Keratinocyte (primary cell): ENCODE results near the gene GLT1D1. TPM values are rescaled to one million over a fixed set of nuclear protein-coding genes. Genes with fewer than 3 reads are reported as not detected.

ENCODE experiments used
- DNase-seq: peaks from one replicate; pipeline ENCODE4 v3.0.0-alpha.2; 2011; ENCODE audit warnings: low read depth, missing footprints, low spot score
- FAIRE-seq: peaks from 2 replicates; lab custom pipeline; 2011; peaks lifted over from hg19 to GRCh38; lab: Jason Lieb, UNC
- H2AFZ ChIP-seq: 2 replicates; pipeline ENCODE4 v1.6.0; 2012; ENCODE audit warnings: low read length, control low read depth, inconsistent platforms; ENCODE audit not compliant: control insufficient read depth
- H3K27ac ChIP-seq: 2 replicates; pipeline ENCODE4 v1.5.1; 2011; ENCODE audit warnings: low read length; ENCODE audit not compliant: control insufficient read depth, insufficient read depth
- H3K27me3 ChIP-seq: 3 replicates; pipeline ENCODE4 v1.6.0; 2011; ENCODE audit warnings: low read length; ENCODE audit not compliant: control insufficient read depth, insufficient read depth; ENCODE audit errors: extremely low read depth
- H3K36me3 ChIP-seq, 2 experiments: 2 replicates in 1 of 2; 3 replicates in 1 of 2; pipeline ENCODE4 v1.5.1; 2011; ENCODE audit warnings: low read length in 2 of 2, mild to moderate bottlenecking in 1 of 2; ENCODE audit not compliant: control insufficient read depth in 2 of 2, insufficient read depth in 2 of 2; ENCODE audit errors: extremely low read depth in 1 of 2
- H3K4me1 ChIP-seq: 3 replicates; pipeline ENCODE4 v1.5.1; 2011; ENCODE audit warnings: low read length; ENCODE audit not compliant: control insufficient read depth, insufficient read depth; ENCODE audit errors: extremely low read depth
- H3K4me2 ChIP-seq: 3 replicates; pipeline ENCODE4 v1.6.0; 2011; ENCODE audit warnings: low read depth, low read length; ENCODE audit not compliant: control insufficient read depth, insufficient read depth; ENCODE audit errors: extremely low read depth
- H3K4me3 ChIP-seq, 3 experiments: fragments of 200-600 bp in 1 of 3; sonication (generic) in 1 of 3; 2 replicates in 2 of 3; 3 replicates in 1 of 3; pipeline ENCODE4 v1.5.1; 2011 to 2016; ENCODE audit warnings: low read length in 3 of 3, mild to moderate bottlenecking in 3 of 3, control low read depth in 2 of 3, inconsistent platforms in 1 of 3, low read depth in 1 of 3, mixed read lengths in 1 of 3, mixed run types in 1 of 3, moderate library complexity in 1 of 3; ENCODE audit not compliant: control insufficient read depth in 2 of 3, insufficient read depth in 2 of 3; ENCODE audit errors: extremely low read depth in 1 of 3
- H3K79me2 ChIP-seq: 2 replicates; pipeline ENCODE4 v1.6.0; 2012; ENCODE audit warnings: low read length; ENCODE audit not compliant: control insufficient read depth, insufficient read depth
- H3K9ac ChIP-seq: 3 replicates; pipeline ENCODE4 v1.6.0; 2011; ENCODE audit warnings: low read length; ENCODE audit not compliant: control insufficient read depth, insufficient read depth; ENCODE audit errors: extremely low read depth
- H3K9me1 ChIP-seq: 3 replicates; pipeline ENCODE4 v1.6.0; 2011; ENCODE audit warnings: low read length; ENCODE audit not compliant: control insufficient read depth, insufficient read depth; ENCODE audit errors: extremely low read depth
- H3K9me3 ChIP-seq: 2 replicates; pipeline ENCODE4 v1.5.1; 2012; ENCODE audit warnings: low read depth, low read length; ENCODE audit not compliant: control insufficient read depth
- H4K20me1 ChIP-seq: 3 replicates; pipeline ENCODE4 v1.6.0; 2011; ENCODE audit warnings: low read length; ENCODE audit not compliant: control insufficient read depth, insufficient read depth; ENCODE audit errors: extremely low read depth
- CTCF ChIP-seq, 3 experiments: IDR thresholded peaks in 1 of 3; conservative IDR thresholded peaks in 1 of 3; optimal IDR thresholded peaks in 1 of 3; 2 replicates in 2 of 3; 3 replicates in 1 of 3; pipeline versions ENCODE3 to v1.5.1; 2011; ENCODE audit warnings: low read length in 3 of 3, mild to moderate bottlenecking in 3 of 3, moderate library complexity in 2 of 3, control low read depth in 1 of 3, inconsistent platforms in 1 of 3; ENCODE audit not compliant: insufficient read depth in 2 of 3; ENCODE audit errors: extremely low read depth in 1 of 3
- EZH2 ChIP-seq: IDR thresholded peaks from one replicate; pipeline ENCODE4 v1.6.1; 2012; ENCODE audit warnings: inconsistent platforms, mild to moderate bottlenecking, low read length, moderate library complexity
- dilution Hi-C: fragments of 300-500 bp; cut with MboI; formaldehyde crosslinking; loops from one replicate; pipeline ENCODE4 v1.7.0; 2020; ENCODE audit warnings: low sequenced_read_pairs; ENCODE audit not compliant: extremely low pct_ligation_motif_present
- polyA plus RNA-seq, 5 experiments: library from polyadenylated mRNA; depleted of rRNA in 3 of 5; stranded (reverse) in 3 of 5; stranded (forward) in 1 of 5; unstranded in 1 of 5; fragments of >200 nt; gene quantifications; 1 replicate in 1 of 5; 2 replicates in 3 of 5; 3 replicates in 1 of 5; pipeline versions ENCODE4 v1.2.1 to v1.2.3, GENCODE V29; 2011 to 2012; ENCODE audit warnings: missing spikeins in 2 of 5, low read depth in 1 of 5, low replicate concordance in 1 of 5

Gene GLT1D1
- polyA plus RNA-seq, 1 donor (not counting 4 experiments of a cell fraction or from before 2014, with no cell fraction given), result not detected

GRCh38 chr12:128974881-128975280 lies 121.6 kb downstream of the GLT1D1 start:
- no peak overlapping the region for H2AFZ ChIP-seq
- H3K9ac ChIP-seq, result no peak overlapping the region
- dilution Hi-C loops, result no loop called here
- H3K9me3 ChIP-seq, result peaks cover 2% of the 10 kb centered on the region
- H3K27me3 ChIP-seq, result no peaks in the 10 kb centered on the region
- no peaks in the 10 kb centered on the region for H3K79me2 ChIP-seq
- no peaks in the 10 kb centered on the region for H4K20me1 ChIP-seq
- H3K36me3 ChIP-seq, result no peaks in the 10 kb centered on the region
- DNase-seq (no peak), FAIRE-seq (no peak)
- H3K4me1 ChIP-seq, result no peaks in the 10 kb centered on the region
- TF ChIP-seq CTCF (optimal IDR thresholded peaks at IDR 0.05 in 1 of 3, IDR thresholded peaks at IDR 0.05 in 1 of 3, conservative IDR thresholded peaks at IDR 0.05 in 1 of 3; ENCODE audit: extremely low read depth in 1 of 3, insufficient read depth in 2 of 3, low read length in 3 of 3) (no peak), EZH2 (no peak)
- H3K4me2 ChIP-seq, result no peak overlapping the region
- H3K4me3 ChIP-seq, result no peak overlapping the region
- no peak overlapping the region for H3K27ac ChIP-seq
- H3K9me1 ChIP-seq, result no peaks in the 10 kb centered on the region

DNA sequence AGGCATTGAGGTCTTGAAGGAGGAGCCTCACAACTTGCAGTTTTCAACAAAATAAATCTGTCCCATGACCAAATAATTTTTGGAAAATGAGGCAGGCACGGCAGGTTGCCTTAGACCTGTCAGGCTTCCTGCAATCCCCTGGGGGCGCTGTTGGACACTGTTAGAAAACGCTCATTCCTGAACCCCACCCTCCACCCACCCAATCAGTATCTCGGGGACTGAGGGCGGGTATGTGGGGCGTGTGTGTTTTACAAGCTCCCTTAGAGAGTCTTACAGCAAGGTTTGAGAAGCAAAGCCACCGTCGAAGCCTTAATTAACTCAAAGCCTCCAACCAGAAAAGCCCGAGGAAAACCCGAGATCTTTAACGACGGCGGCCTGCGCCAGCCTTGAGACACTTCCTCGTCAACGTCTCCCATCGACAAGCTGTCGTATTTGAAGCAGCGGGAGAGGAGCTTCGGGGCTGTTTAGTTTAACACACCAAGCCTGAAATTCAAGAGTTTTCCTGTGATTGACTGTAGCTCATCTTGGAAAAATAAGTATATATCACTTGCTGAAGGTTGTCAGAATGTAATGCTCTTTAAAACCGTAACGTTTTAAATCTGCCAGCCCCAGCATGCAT lies 123.0 kb downstream of the GLT1D1 start:
- TF ChIP-seq CTCF (optimal IDR thresholded peaks at IDR 0.05 in 1 of 3, IDR thresholded peaks at IDR 0.05 in 1 of 3, conservative IDR thresholded peaks at IDR 0.05 in 1 of 3; ENCODE audit: extremely low read depth in 1 of 3, insufficient read depth in 2 of 3, low read length in 3 of 3) (peak in 2 of 3 experiments; percentile 21 to 25), EZH2 (no peak)
- Histone ChIP-seq H3K27ac (no peak overlapping the region), H3K9ac (no peak overlapping the region), H3K79me2 (no peaks in the 10 kb centered on the region), H3K4me2 (no peak overlapping the region), H3K36me3 (no peaks in the 10 kb centered on the region), H3K9me1 (no peaks in the 10 kb centered on the region), H3K4me1 (no peaks in the 10 kb centered on the region), H2AFZ (no peak overlapping the region), H3K9me3 (peaks cover 2% of the 10 kb centered on the region), H4K20me1 (no peaks in the 10 kb centered on the region), H3K27me3 (no peaks in the 10 kb centered on the region), H3K4me3 (no peak overlapping the region)
- DNase-seq (no peak), FAIRE-seq (no peak)
- dilution Hi-C loops, result no loop called here
